ENCODE data around the gene TPP1. TPM values are rescaled to one million over a fixed set of nuclear protein-coding genes. Genes with fewer than 3 reads are reported as not detected.

TPP1 gene
- polyA plus RNA-seq, 3 donors = 115 to 127 (median 115) TPM

DNA sequence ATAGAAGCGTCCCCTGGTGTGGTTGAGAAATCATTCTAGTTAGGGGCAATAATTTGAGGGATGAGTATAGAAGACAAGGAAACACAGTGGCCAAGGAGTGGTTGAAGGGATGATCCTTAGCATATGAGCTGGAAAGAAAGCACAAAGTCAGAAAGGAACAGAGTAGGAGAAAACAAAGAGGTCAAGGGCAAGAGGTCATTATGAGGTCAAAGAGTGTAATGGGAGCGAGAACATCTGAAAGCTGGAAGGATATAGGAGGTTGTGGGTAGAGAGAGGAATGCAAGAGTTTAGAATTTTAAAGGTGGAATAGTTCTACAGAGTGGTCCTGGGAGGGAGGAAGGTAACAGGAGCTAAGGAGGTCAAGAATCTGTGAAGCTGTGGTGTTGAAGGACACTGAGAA, 34.4 kb upstream of the TPP1 start:
- no peak for DNase-seq (ENCODE audit: extremely low read depth in 1 of 11, low read depth in 9 of 11, low spot score in 4 of 11)

DNA sequence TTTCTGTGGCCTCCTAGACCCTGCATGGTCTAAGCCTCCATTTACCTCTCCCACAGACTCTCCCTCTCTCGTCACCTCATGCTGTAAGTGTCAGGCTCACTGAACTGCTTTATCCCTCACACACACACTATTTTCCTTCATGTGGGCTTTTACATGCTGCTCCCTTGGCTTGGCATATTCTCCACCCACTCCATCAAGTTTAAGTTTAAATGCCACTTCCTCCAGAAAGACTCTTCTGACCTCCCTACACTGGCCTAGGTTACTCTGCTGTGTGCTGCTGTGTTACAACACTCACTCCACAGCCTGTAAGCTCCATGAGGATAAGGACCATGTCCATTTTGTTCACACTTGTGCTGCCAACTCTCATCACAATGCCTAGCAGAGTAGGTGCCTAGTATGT, 33.9 kb upstream of the TPP1 start:
- no peak for DNase-seq (ENCODE audit: extremely low read depth in 1 of 11, low read depth in 9 of 11, low spot score in 4 of 11)

DNA sequence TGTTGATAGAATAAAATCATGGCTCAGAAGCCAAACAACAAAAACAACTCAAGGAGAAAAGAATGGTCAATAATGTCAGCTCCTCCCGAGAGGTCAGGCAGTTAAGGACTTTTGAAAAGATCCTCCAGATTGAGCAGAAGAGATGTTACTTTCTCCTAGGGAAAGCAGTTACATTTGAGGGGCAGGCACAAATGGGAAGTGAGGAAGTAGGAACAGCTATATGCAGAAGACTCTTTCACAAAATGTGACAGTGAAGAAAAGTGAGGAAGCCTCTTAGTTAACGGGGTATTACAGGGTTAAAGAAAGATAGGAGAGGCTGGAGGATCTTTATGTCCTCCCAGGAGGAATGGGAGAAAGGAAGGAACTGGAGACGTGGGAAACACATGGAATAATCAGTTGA, 33.0 kb upstream of the TPP1 start:
- DNase-seq (ENCODE audit: extremely low read depth in 1 of 11, low read depth in 9 of 11, low spot score in 4 of 11) = no peak

GRCh38 chr11:6650980-6651379, 31.8 kb upstream of the TPP1 start:
- DNase-seq (ENCODE audit: extremely low read depth in 1 of 11, low read depth in 9 of 11, low spot score in 4 of 11) = no peak

- DNase-seq (ENCODE audit: extremely low read depth in 1 of 11, low read depth in 9 of 11, low spot score in 4 of 11) = no peak
Measured at GRCh38 chr11:6650104-6650503, 30.9 kb upstream of the TPP1 start.

DNA sequence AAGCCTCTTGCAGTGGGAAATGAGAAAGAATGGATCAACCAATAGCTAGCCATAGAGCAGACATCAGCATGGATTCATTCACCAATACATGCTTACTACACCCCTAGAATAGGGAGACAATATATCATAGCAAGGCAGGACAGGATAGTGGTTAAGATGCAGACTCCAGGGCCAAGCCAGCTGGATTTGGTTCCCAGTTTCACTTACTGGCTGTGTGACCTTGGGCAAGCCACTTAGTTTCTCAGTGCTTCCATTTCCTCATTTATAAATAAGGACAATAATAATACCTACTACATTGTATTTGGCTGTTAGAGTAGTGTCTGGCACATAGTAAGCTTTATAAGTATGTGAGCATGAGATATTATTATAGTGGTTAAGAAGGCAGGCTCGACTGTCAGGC, 29.3 kb upstream of the TPP1 start:
- no peak for DNase-seq (ENCODE audit: extremely low read depth in 1 of 11, low read depth in 9 of 11, low spot score in 4 of 11)

DNA sequence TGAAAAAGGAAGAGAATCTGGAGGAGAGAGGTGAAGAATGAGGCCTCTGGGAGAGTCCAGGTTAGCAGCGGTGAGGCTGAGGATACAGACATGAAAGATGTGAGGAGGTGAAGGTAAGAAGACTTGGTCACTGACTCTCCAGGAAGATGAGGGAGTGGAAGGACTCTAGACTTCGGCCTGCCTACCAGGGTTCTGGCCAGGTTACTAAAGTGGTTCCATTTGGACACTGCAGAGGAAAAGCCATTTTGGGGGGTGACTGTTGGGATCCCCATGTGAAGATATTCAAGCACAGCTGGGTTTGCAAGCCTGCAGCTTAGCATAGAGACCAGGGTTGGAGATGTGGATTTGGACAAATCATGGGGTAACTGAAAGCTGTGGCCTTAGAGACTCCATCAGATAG, 28.6 kb upstream of the TPP1 start:
- DNase-seq (ENCODE audit: extremely low read depth in 1 of 11, low read depth in 9 of 11, low spot score in 4 of 11) = no peak

DNA sequence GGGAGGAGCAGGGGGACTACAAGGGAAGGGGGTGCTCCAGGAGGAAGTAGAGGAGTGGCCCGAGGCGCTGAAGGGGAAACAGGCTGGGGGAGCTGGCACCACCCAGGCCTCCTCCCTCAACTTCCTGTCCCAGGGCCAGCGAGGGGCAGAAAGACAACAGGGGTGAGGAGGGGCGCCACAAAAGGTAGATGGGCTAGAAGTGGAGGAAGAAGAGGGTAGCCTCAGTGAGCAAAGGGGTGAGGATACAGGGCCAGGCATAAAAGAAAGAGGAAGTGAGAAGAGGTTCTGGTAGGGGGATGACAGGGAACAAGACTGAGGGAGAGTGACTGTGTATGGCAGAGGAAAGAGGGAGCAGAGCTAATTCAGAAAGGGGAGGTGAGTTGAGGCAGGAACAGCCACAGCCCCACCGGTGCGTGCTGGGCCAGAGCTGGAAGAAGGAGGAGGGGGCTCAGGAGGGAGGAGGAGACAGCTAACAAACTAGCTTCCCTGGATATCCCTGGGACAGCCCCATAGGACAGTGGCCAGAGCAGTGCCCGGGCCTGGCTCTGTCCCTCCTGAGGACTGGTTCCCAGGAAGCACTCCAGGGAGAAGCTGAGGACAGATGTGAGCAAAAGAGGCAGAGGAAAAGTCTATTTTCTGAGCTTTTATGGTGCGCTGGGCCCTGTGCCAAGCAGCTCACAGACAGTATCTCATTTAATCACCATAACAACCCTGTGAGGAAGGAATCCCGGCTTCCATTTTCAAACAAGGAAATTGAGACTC, 27.9 kb upstream of the TPP1 start:
- peak in 1 of 11 donors; percentile 39 for DNase-seq (ENCODE audit: extremely low read depth in 1 of 11, low read depth in 9 of 11, low spot score in 4 of 11)

DNA sequence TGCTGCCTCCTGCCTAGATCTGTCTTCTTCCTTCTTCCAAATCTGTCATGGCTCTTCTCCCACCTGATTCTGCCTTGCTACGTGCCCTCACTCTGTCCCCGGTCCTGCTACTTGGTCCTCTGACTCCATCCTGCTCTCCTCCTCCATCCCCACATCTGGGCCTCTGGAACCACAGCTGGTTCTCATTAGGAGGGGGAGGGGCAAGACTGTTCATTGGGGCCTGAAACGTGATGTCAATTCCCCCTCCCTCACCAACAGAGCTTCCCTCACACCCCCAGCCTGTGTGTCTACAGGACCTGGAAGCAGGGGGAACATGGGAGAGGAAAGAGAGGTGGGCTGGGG, 27.3 kb upstream of the TPP1 start:
- DNase-seq (ENCODE audit: extremely low read depth in 1 of 11, low read depth in 9 of 11, low spot score in 4 of 11) = peak in 7 of 11 donors; percentile 47 to 77 (median 67)

GRCh38 chr11:6646071-6646470, 26.8 kb upstream of the TPP1 start:
- no peak for DNase-seq (ENCODE audit: extremely low read depth in 1 of 11, low read depth in 9 of 11, low spot score in 4 of 11)

- DNase-seq (ENCODE audit: extremely low read depth in 1 of 11, low read depth in 9 of 11, low spot score in 4 of 11) = no peak
Measured at GRCh38 chr11:6642957-6643356, 23.7 kb upstream of the TPP1 start.

DNA sequence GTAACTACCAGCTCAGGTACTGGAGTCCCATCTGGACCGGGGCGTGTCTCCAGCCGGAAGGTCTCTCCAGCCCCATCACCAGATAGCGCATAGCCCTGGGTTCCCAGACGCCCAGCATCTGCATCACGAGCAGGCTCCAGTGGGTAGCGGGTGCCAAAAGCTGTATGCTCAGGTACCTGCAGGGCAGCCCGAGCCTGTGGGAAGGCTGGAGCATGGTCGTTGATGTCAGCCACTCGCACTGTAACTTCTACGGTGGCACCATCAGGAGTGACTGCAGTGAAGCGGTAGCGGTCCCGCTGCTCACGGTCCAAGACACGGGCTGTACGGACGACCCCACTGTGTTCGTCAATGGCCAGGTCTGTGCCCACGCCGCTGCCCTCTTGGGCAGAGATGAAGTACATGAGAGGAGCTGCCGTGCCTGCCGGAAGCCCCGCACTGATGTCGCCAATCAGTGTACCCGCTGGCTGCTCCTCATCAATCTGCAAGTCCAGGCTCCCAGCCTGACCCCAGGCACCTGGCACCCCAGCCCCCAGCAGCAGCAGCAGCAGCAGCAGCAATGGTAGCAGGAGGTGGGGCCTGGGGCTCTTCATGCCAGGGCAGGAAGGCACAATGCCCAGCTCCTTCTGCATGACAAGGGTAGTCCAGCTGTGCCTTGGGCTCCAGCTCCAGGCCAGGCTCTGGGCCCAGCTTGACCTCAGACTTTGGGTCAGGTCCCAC, 21.9 kb upstream of the TPP1 start:
- no peak for DNase-seq (ENCODE audit: extremely low read depth in 1 of 11, low read depth in 9 of 11, low spot score in 4 of 11)

GRCh38 chr11:6640036-6640984, 21.1 kb upstream of the TPP1 start:
- no peak for DNase-seq (ENCODE audit: extremely low read depth in 1 of 11, low read depth in 9 of 11, low spot score in 4 of 11)

DNA sequence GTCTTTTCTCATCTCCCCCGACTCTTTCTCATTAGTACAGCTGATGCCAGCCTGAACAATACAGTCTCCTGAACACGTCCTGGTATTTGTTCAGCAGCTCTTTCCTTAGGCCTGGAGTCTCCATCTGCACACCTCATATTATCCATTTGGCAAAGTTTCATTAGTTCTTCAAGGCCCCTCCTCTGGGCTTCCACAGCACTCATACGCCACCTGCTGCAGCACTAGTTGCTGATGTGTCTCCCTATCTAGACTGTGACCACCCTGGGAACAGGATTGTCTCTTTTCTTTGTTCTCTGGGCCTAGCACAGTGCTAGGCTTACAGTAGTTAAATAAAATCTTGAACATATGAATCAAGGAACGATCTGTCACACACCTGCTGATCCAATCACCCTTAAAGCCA, 19.2 kb upstream of the TPP1 start:
- DNase-seq (ENCODE audit: extremely low read depth in 1 of 11, low read depth in 9 of 11, low spot score in 4 of 11) = no peak

DNA sequence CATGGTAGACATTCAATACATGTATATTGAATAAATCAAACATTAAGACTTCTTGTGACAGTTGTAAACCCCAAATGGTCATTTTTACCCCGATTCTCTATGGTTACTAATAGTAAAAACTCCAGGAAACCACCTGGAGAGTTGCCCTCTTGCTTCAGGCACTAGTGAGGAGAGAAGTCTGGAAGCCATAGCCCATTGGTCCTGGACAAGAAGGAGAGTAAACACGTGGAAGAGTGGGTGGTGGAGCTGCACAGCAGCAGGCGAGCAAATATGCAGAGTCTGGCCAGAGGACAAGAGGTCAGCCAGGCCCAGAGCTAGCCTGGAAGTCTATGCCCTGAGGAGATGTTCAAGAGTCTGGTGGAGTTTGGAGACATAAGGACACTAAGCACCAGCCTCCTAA, 18.6 kb upstream of the TPP1 start:
- no peak for DNase-seq (ENCODE audit: extremely low read depth in 1 of 11, low read depth in 9 of 11, low spot score in 4 of 11)

GRCh38 chr11:6636480-6636879, 17.3 kb upstream of the TPP1 start:
- DNase-seq (ENCODE audit: extremely low read depth in 1 of 11, low read depth in 9 of 11, low spot score in 4 of 11) = no peak

GRCh38 chr11:6635082-6635932, 16.1 kb upstream of the TPP1 start:
- DNase-seq (ENCODE audit: extremely low read depth in 1 of 11, low read depth in 9 of 11, low spot score in 4 of 11) = peak in 4 of 11 donors; percentile 55 to 78 (median 70)

GRCh38 chr11:6634534-6634933, 15.3 kb upstream of the TPP1 start:
- no peak for DNase-seq (ENCODE audit: extremely low read depth in 1 of 11, low read depth in 9 of 11, low spot score in 4 of 11)

Measured in renal cortex interstitium (tissue), 11 donors.